ENCODE results near the gene MTRFR.

MTRFR gene

DNA sequence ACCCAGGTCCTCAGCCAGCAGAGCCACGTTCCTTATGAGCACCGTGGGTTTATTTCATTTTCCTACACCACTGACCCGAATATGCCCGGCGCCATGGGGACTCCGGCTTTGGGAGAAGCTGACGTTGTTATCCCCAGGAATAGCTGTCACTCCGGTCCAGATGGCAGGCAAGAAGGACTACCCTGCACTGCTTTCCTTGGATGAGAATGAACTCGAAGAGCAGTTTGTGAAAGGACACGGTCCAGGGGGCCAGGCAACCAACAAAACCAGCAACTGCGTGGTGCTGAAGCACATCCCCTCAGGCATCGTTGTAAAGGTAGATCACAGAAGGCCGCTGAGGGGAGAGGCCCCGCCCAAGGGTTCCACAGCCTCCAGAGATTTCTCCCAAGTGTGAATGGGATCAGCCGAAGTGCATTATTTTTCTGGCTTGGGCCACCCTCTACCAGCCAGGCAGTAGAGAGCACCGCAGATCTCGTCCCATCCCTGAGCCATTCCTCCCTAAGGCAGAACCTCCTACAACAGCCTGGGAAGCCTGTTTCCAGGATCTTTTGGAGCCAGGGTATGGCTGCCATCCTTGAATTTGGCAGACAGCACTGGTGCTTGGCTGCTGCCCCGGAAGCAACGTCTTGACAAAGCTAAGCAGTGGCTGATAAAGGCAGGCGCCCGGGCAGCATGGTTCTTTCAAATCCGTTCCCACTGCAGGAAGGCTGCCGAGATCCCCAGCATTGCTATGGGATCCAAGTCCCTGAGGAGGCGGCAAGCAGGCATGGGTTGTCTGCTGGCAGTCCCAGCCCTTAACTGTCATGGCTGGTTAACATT is 20.6 kb downstream of the MTRFR start:
- DNase-seq = no peak
- Mint-ChIP-seq H3K27ac (peak overlapping the region; percentile 66), H3K9me3 (peaks cover 14% of the 10 kb centered on the region), H3K27me3 (ENCODE audit: low read depth, poor library complexity) (peaks cover 3% of the 10 kb centered on the region), H3K36me3 (ENCODE audit: low read depth) (peaks cover 83% of the 10 kb centered on the region), H3K4me1 (peaks cover 20% of the 10 kb centered on the region), H3K4me3 (no peak overlapping the region)
- no peak for TF ChIP-seq CTCF (IDR thresholded peaks at IDR 0.05)

DNA sequence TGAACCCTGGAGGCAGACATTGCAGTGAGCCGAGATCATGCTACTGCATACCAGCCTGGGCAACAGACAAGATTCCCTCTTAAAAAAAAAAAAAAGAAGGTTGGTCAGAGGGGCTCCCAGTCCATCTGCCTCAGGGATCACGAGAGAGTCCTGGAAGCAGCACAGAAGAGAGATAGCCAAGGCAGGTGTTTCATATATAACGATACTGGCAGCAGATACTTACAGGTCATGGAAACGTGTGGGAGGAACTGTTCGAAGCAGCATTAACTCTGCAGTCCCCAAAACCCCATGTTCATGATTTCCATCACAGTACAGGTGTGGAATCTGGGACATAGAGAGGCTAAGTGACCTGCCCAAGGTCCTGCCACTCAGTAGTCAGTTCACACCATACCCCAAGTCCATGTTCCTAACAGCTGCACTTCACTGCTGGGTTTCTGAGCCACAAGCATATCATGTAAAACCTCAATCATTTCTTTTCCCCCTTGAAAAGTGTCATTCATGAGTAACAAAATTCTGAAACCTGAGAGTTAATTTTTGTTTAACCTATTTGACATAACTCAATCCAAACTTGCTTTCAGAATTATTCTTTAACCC is 21.7 kb downstream of the MTRFR start:
- TF ChIP-seq CTCF (IDR thresholded peaks at IDR 0.05) = no peak
- peaks cover 9% of the 10 kb centered on the region for H3K9me3 Mint-ChIP-seq
- no peak overlapping the region for H3K27ac Mint-ChIP-seq
- H3K36me3 Mint-ChIP-seq (ENCODE audit: low read depth) = peaks cover 87% of the 10 kb centered on the region
- DNase-seq = no peak
- H3K4me1 Mint-ChIP-seq = peaks cover 21% of the 10 kb centered on the region
- H3K4me3 Mint-ChIP-seq = no peak overlapping the region
- peaks cover 3% of the 10 kb centered on the region for H3K27me3 Mint-ChIP-seq (ENCODE audit: low read depth, poor library complexity)

DNA sequence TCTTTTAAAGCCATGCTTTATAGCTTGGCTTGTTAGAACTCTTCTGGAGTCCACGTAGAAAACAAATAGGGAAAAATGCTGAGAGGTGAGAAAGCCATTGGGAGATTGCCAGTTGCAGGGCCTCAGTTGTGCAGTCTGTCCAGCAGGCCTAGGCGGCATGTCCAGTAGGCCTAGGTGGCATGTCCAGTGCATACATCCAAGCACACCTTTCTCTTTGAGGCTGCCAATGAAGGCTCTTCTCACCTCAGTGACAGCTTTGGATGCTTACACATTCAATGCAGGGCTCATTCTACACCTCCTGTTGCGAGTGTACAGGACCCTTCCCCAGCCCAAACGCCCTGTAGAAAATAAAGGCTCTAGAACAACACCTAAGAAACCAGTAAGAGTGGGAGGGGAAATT is 25.4 kb downstream of the MTRFR start:
- peaks cover 94% of the 10 kb centered on the region for H3K36me3 Mint-ChIP-seq (ENCODE audit: low read depth)
- H3K27ac Mint-ChIP-seq = no peak overlapping the region
- no peaks in the 10 kb centered on the region for H3K27me3 Mint-ChIP-seq (ENCODE audit: low read depth, poor library complexity)
- TF ChIP-seq CTCF (IDR thresholded peaks at IDR 0.05) = no peak
- DNase-seq = no peak
- H3K9me3 Mint-ChIP-seq = no peaks in the 10 kb centered on the region
- H3K4me3 Mint-ChIP-seq = no peak overlapping the region
- peaks cover 7% of the 10 kb centered on the region for H3K4me1 Mint-ChIP-seq

DNA sequence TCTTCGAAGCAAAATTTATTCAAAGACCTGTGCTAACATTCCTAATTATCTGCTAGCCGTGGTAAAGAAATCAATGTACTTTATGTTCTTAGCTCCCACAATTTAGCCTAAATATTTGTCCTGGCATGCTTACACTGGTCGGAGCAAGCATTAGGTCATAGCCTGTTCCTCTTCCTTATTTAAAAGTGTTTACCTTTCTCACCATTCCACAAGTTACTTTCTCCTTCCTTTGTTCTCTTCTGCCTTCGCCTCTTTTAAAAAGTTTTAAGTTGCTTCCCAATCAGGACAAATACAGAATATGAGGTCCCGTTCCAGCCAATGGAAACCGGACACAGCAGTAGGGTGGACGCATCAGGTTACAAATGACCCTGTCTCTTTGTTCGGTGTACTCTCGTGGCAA is 26.8 kb downstream of the MTRFR start:
- DNase-seq = no peak
- peaks cover 16% of the 10 kb centered on the region for H3K4me1 Mint-ChIP-seq
- H3K27ac Mint-ChIP-seq = peak overlapping the region; percentile 94
- no peak for TF ChIP-seq CTCF (IDR thresholded peaks at IDR 0.05)
- H3K36me3 Mint-ChIP-seq (ENCODE audit: low read depth) = peaks cover 91% of the 10 kb centered on the region
- H3K4me3 Mint-ChIP-seq = no peak overlapping the region
- no peaks in the 10 kb centered on the region for H3K27me3 Mint-ChIP-seq (ENCODE audit: low read depth, poor library complexity)
- H3K9me3 Mint-ChIP-seq = no peaks in the 10 kb centered on the region

GRCh38 chr12:123261196-123261595 is 28.0 kb downstream of the MTRFR start:
- no peak for TF ChIP-seq CTCF (IDR thresholded peaks at IDR 0.05)
- H3K27ac Mint-ChIP-seq = no peak overlapping the region
- H3K4me1 Mint-ChIP-seq = peaks cover 17% of the 10 kb centered on the region
- no peak overlapping the region for H3K4me3 Mint-ChIP-seq
- peaks cover 91% of the 10 kb centered on the region for H3K36me3 Mint-ChIP-seq (ENCODE audit: low read depth)
- no peaks in the 10 kb centered on the region for H3K27me3 Mint-ChIP-seq (ENCODE audit: low read depth, poor library complexity)
- H3K9me3 Mint-ChIP-seq = no peaks in the 10 kb centered on the region
- DNase-seq = no peak

Data from nephron progenitor cell (in vitro differentiated cells).